Measurements from ENCODE around the gene DYDC2. TPM values are rescaled to one million over a fixed set of nuclear protein-coding genes. Genes with fewer than 3 reads are reported as not detected.
"Not testable (repeated sequence)": the region's sequence is repeated elsewhere in the genome, so short reads cannot be mapped to it uniquely, and the experiment has no call there.

Gene DYDC2
- total RNA-seq, 1 donor from 2014 or later: not detected

GRCh38 chr10:80357851-80358125 is 1.2 kb downstream of the DYDC2 start:
- TF ChIP-seq CTCF (IDR thresholded peaks at IDR 0.05; ENCODE audit: unreplicated experiment): no peak
- peaks cover 4% of the 10 kb centered on the region for H3K9me3 Mint-ChIP-seq (ENCODE audit: unreplicated experiment)
- H3K36me3 Mint-ChIP-seq (ENCODE audit: low read depth, unreplicated experiment): no peaks in the 10 kb centered on the region
- H3K27me3 Mint-ChIP-seq (ENCODE audit: unreplicated experiment): peaks cover 13% of the 10 kb centered on the region
- no peaks in the 10 kb centered on the region for H3K4me1 Mint-ChIP-seq (ENCODE audit: unreplicated experiment)
- no peak for DNase-seq (ENCODE audit: low spot score)
- H3K4me3 Mint-ChIP-seq (ENCODE audit: unreplicated experiment): peak overlapping the region; percentile 91
- no peak overlapping the region for H3K27ac Mint-ChIP-seq (ENCODE audit: unreplicated experiment)

- not testable (repeated sequence) for H3K9me3 Mint-ChIP-seq (ENCODE audit: unreplicated experiment); H3K27ac Mint-ChIP-seq (ENCODE audit: unreplicated experiment); H3K4me3 Mint-ChIP-seq (ENCODE audit: unreplicated experiment); H3K36me3 Mint-ChIP-seq (ENCODE audit: low read depth, unreplicated experiment); H3K4me1 Mint-ChIP-seq (ENCODE audit: unreplicated experiment); DNase-seq (ENCODE audit: low spot score)
- peaks cover 13% of the 10 kb centered on the region for H3K27me3 Mint-ChIP-seq (ENCODE audit: unreplicated experiment)
Observed at GRCh38 chr10:80358925-80359324, 2.3 kb downstream of the DYDC2 start.

- TF ChIP-seq CTCF (IDR thresholded peaks at IDR 0.05; ENCODE audit: unreplicated experiment): no peak
- H3K27ac Mint-ChIP-seq (ENCODE audit: unreplicated experiment): no peak overlapping the region
- no peak for DNase-seq (ENCODE audit: low spot score)
- H3K9me3 Mint-ChIP-seq (ENCODE audit: unreplicated experiment): peaks cover 4% of the 10 kb centered on the region
- no peaks in the 10 kb centered on the region for H3K4me1 Mint-ChIP-seq (ENCODE audit: unreplicated experiment)
- H3K4me3 Mint-ChIP-seq (ENCODE audit: unreplicated experiment): no peak overlapping the region
- no peaks in the 10 kb centered on the region for H3K36me3 Mint-ChIP-seq (ENCODE audit: low read depth, unreplicated experiment)
- peaks cover 13% of the 10 kb centered on the region for H3K27me3 Mint-ChIP-seq (ENCODE audit: unreplicated experiment)
Observed at GRCh38 chr10:80359644-80360043, 3.1 kb downstream of the DYDC2 start.

GRCh38 chr10:80365510-80365909 is 8.9 kb downstream of the DYDC2 start:
- Mint-ChIP-seq H3K9me3 (ENCODE audit: unreplicated experiment) (peaks cover 5% of the 10 kb centered on the region), H3K36me3 (ENCODE audit: low read depth, unreplicated experiment) (peaks cover 8% of the 10 kb centered on the region), H3K27me3 (ENCODE audit: unreplicated experiment) (peaks cover 4% of the 10 kb centered on the region), H3K27ac (ENCODE audit: unreplicated experiment) (no peak overlapping the region), H3K4me1 (ENCODE audit: unreplicated experiment) (no peaks in the 10 kb centered on the region), H3K4me3 (ENCODE audit: unreplicated experiment) (no peak overlapping the region)
- no peak for DNase-seq (ENCODE audit: low spot score)
- no peak for TF ChIP-seq CTCF (IDR thresholded peaks at IDR 0.05; ENCODE audit: unreplicated experiment)

GRCh38 chr10:80371467-80371866 is 14.9 kb downstream of the DYDC2 start:
- DNase-seq (ENCODE audit: low spot score): no peak
- TF ChIP-seq CTCF (IDR thresholded peaks at IDR 0.05; ENCODE audit: unreplicated experiment): no peak
- Mint-ChIP-seq H3K4me1 (ENCODE audit: unreplicated experiment) (no peaks in the 10 kb centered on the region), H3K27ac (ENCODE audit: unreplicated experiment) (no peak overlapping the region), H3K9me3 (ENCODE audit: unreplicated experiment) (peaks cover 5% of the 10 kb centered on the region), H3K36me3 (ENCODE audit: low read depth, unreplicated experiment) (peaks cover 8% of the 10 kb centered on the region), H3K4me3 (ENCODE audit: unreplicated experiment) (no peak overlapping the region), H3K27me3 (ENCODE audit: unreplicated experiment) (peaks cover 4% of the 10 kb centered on the region)

- peaks cover 4% of the 10 kb centered on the region for H3K27me3 Mint-ChIP-seq (ENCODE audit: unreplicated experiment)
- H3K27ac Mint-ChIP-seq (ENCODE audit: unreplicated experiment): no peak overlapping the region
- H3K9me3 Mint-ChIP-seq (ENCODE audit: unreplicated experiment): peaks cover 4% of the 10 kb centered on the region
- TF ChIP-seq CTCF (IDR thresholded peaks at IDR 0.05; ENCODE audit: unreplicated experiment): no peak
- no peaks in the 10 kb centered on the region for H3K4me1 Mint-ChIP-seq (ENCODE audit: unreplicated experiment)
- DNase-seq (ENCODE audit: low spot score): no peak
- H3K36me3 Mint-ChIP-seq (ENCODE audit: low read depth, unreplicated experiment): peaks cover 4% of the 10 kb centered on the region
- no peak overlapping the region for H3K4me3 Mint-ChIP-seq (ENCODE audit: unreplicated experiment)
Observed at GRCh38 chr10:80372675-80373074, 16.1 kb downstream of the DYDC2 start.

All from endothelial cell (in vitro differentiated cells).